H9 (cell line): ENCODE data around the gene IGF2. TPM values are rescaled to one million over a fixed set of nuclear protein-coding genes. Genes with fewer than 3 reads are reported as not detected.

Experiments
- DNase-seq: peaks from one replicate; pipeline ENCODE4 v3.0.0-alpha.2; 2017
- H2AFZ ChIP-seq: one replicate; pipeline ENCODE4 v1.6.1; 2013; ENCODE audit warnings: mild to moderate bottlenecking, low read length, control low read depth, moderate library complexity
- H2AK5ac ChIP-seq: 2 replicates; pipeline ENCODE4 v1.6.1; 2013; ENCODE audit warnings: low read length, control low read depth, mixed read lengths; ENCODE audit not compliant: insufficient read length
- H2BK120ac ChIP-seq: one replicate; pipeline ENCODE4 v1.6.1; 2013; ENCODE audit warnings: low read depth, mild to moderate bottlenecking, low read length, control low read depth, inconsistent platforms; ENCODE audit not compliant: poor library complexity, severe bottlenecking
- H2BK12ac ChIP-seq: 2 replicates; pipeline ENCODE4 v1.6.1; 2013; ENCODE audit warnings: low read length, control low read depth, mixed read lengths, low read depth; ENCODE audit not compliant: insufficient read length
- H2BK15ac ChIP-seq: 2 replicates; pipeline ENCODE4 v1.6.1; 2013; ENCODE audit warnings: low read depth, low read length, control low read depth
- H2BK20ac ChIP-seq: one replicate; pipeline ENCODE4 v1.6.1; 2013; ENCODE audit warnings: low read depth, mild to moderate bottlenecking, low read length, control low read depth, inconsistent platforms; ENCODE audit not compliant: poor library complexity, severe bottlenecking
- H2BK5ac ChIP-seq: 2 replicates; pipeline ENCODE4 v1.6.1; 2013; ENCODE audit warnings: low read length, control low read depth, mixed read lengths; ENCODE audit not compliant: insufficient read length
- H3K14ac ChIP-seq: 2 replicates; pipeline ENCODE4 v1.6.1; 2013; ENCODE audit warnings: low read length, control low read depth; ENCODE audit not compliant: insufficient read depth
- H3K18ac ChIP-seq: 2 replicates; pipeline ENCODE4 v1.6.1; 2013; ENCODE audit warnings: low read depth, mild to moderate bottlenecking, mixed read lengths, low read length, control low read depth; ENCODE audit not compliant: insufficient read length
- H3K23ac ChIP-seq: 2 replicates; pipeline ENCODE4 v1.6.1; 2013; ENCODE audit warnings: low read length, control low read depth, mixed read lengths, low read depth; ENCODE audit not compliant: insufficient read length
- H3K23me2 ChIP-seq: 2 replicates; pipeline ENCODE4 v1.6.1; 2013; ENCODE audit warnings: low read depth, mild to moderate bottlenecking, mixed read lengths, low read length, control low read depth; ENCODE audit not compliant: insufficient read length, poor library complexity, severe bottlenecking
- H3K27ac ChIP-seq: 2 replicates; pipeline ENCODE4 v1.5.1; 2013; ENCODE audit warnings: low read length, control low read depth, mixed read lengths, low read depth; ENCODE audit not compliant: insufficient read length
- H3K27me3 ChIP-seq: 2 replicates; pipeline ENCODE4 v1.6.1; 2013; ENCODE audit warnings: low read length, control low read depth, inconsistent platforms; ENCODE audit not compliant: insufficient read depth
- H3K4ac ChIP-seq: 2 replicates; pipeline ENCODE4 v1.6.1; 2013; ENCODE audit warnings: low read depth, mild to moderate bottlenecking, control low read depth, inconsistent platforms, low read length, moderate library complexity
- H3K4me1 ChIP-seq: 2 replicates; pipeline ENCODE4 v1.6.1; 2013; ENCODE audit warnings: low read length, control low read depth, inconsistent platforms; ENCODE audit not compliant: insufficient read depth
- H3K4me2 ChIP-seq: 2 replicates; pipeline ENCODE4 v1.6.1; 2013; ENCODE audit warnings: low read length, control low read depth, mixed read lengths; ENCODE audit not compliant: insufficient read length, insufficient read depth
- H3K56ac ChIP-seq: 2 replicates; pipeline ENCODE4 v1.6.1; 2013; ENCODE audit warnings: low read depth, mild to moderate bottlenecking, mixed read lengths, low read length, control low read depth; ENCODE audit not compliant: insufficient read length
- H3K79me1 ChIP-seq: 2 replicates; pipeline ENCODE4 v1.6.1; 2013; ENCODE audit warnings: low read depth, mild to moderate bottlenecking, moderate library complexity, low read length, control low read depth, inconsistent platforms; ENCODE audit not compliant: insufficient read depth, poor library complexity, severe bottlenecking
- H3K79me2 ChIP-seq: 2 replicates; pipeline ENCODE4 v1.6.1; 2013; ENCODE audit warnings: low read length, control low read depth, inconsistent platforms; ENCODE audit not compliant: insufficient read depth
- H3K9ac ChIP-seq: 2 replicates; pipeline ENCODE4 v1.6.1; 2013; ENCODE audit warnings: low read length, control low read depth, mixed read lengths; ENCODE audit not compliant: insufficient read length; ENCODE audit errors: extremely low read depth
- H3K9me3 ChIP-seq: one replicate; pipeline ENCODE4 v1.6.1; 2013; ENCODE audit warnings: low read depth, low read length, inconsistent platforms; ENCODE audit not compliant: control insufficient read depth
- H3T11ph ChIP-seq: one replicate; pipeline ENCODE4 v1.6.1; 2013; ENCODE audit warnings: mild to moderate bottlenecking, low read length, control low read depth, inconsistent platforms
- H4K20me1 ChIP-seq: one replicate; pipeline ENCODE4 v1.6.1; 2013; ENCODE audit not compliant: control insufficient read depth, insufficient read length, insufficient read depth
- H4K5ac ChIP-seq: 2 replicates; pipeline ENCODE4 v1.6.1; 2013; ENCODE audit warnings: low read depth, mild to moderate bottlenecking, mixed read lengths, low read length, control low read depth; ENCODE audit not compliant: insufficient read length
- H4K8ac ChIP-seq: replicated peaks from 2 replicates; pipeline ENCODE4 v1.6.1; 2013; ENCODE audit warnings: low read length, control low read depth, mixed read lengths, low read depth; ENCODE audit not compliant: insufficient read length
- H4K91ac ChIP-seq: 2 replicates; pipeline ENCODE4 v1.6.1; 2013; ENCODE audit warnings: low read depth, mild to moderate bottlenecking, moderate library complexity, mixed read lengths, low read length, control low read depth; ENCODE audit not compliant: insufficient read length
- H3K27ac Mint-ChIP-seq, 3 experiments: 2 replicates in 2 of 3; 3 replicates in 1 of 3; pipeline ENCODE4 v1.8.0; 2020 to 2021; ENCODE audit warnings: mixed read lengths in 3 of 3, mild to moderate bottlenecking in 1 of 3, moderate library complexity in 1 of 3
- H3K27me3 Mint-ChIP-seq: 2 replicates; pipeline ENCODE4 v1.8.0; 2021; ENCODE audit warnings: low read depth, mild to moderate bottlenecking, moderate library complexity, mixed read lengths
- H3K36me3 Mint-ChIP-seq, 3 experiments: 2 replicates in 2 of 3; 3 replicates in 1 of 3; pipeline ENCODE4 v1.8.0; 2020 to 2021; ENCODE audit warnings: low read depth in 3 of 3, mixed read lengths in 3 of 3; ENCODE audit not compliant: insufficient read depth in 1 of 3
- H3K4me1 Mint-ChIP-seq, 2 experiments: 2 replicates each; pipeline ENCODE4 v1.8.0; 2020; ENCODE audit warnings: mixed read lengths in 2 of 2
- H3K4me3 Mint-ChIP-seq, 2 experiments: 2 replicates in 1 of 2; 3 replicates in 1 of 2; pipeline ENCODE4 v1.8.0; 2020 to 2021; ENCODE audit warnings: mild to moderate bottlenecking in 2 of 2, mixed read lengths in 2 of 2, moderate library complexity in 1 of 2
- H3K9me3 Mint-ChIP-seq, 2 experiments: 2 replicates in 1 of 2; 3 replicates in 1 of 2; pipeline ENCODE4 v1.8.0; 2020; ENCODE audit warnings: mild to moderate bottlenecking in 2 of 2, mixed read lengths in 2 of 2, moderate library complexity in 1 of 2
- WGBS: extraction: QIAGEN DNeasy Blood & Tissue Kit; methylation state at CpG from one replicate; pipeline ENCODE4 v1.1.7; 2013; ENCODE audit warnings: missing lambda C conversion rate, low lambda C conversion rate, mixed read lengths; ENCODE audit not compliant: insufficient read length; ENCODE audit errors: extremely low coverage; 5-methylcytosine and 5-hydroxymethylcytosine counted together
- total RNA-seq: library from RNA; stranded (reverse); gene quantifications from 2 replicates; pipeline ENCODE4 v1.2.1, GENCODE V29; 2021
- TF ChIP-seq, protein P1 (sequence below): fragments of 200-600 bp; sonication (generic); conservative IDR thresholded peaks from 3 replicates; pipeline ENCODE4 v1.8.0; 2021; ENCODE audit warnings: antibody characterized with exemption, mild to moderate bottlenecking

Gene IGF2
- total RNA-seq, 1 experiment from 2014 or later: 2.8 TPM

DNA sequence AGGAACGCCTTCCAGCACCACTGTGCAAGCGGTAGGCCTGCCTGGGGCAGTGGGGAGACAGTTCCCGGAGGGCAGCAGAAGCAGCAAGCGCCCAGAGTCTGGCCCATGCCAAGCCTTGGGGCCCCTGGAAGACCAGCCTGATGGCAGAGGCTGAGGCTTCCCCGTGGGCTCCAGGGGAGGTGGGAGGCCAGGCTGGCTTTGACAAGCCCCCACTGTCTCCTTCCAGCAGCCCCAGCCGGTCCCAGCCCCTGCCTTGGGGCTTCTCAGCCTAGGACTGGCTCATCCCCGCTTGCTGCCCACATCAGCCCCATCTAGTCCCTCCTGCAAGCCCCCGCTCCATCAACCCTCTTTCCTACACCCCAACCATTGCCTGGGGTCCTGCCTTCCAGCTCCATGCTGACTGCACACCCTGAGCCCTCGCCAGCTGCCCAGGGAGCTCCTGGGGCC lies 46.7 kb downstream of the IGF2 start:
- H3K23me2 ChIP-seq: no peaks in the 10 kb centered on the region
- H3K27ac Mint-ChIP-seq: peak overlapping the region in 1 of 3 experiments; percentile 86; a peak in 1 of 7 replicates
- no peak overlapping the region; the same call in 1 of the 2 replicates for H3K14ac ChIP-seq
- H2AK5ac ChIP-seq: no peak overlapping the region
- H2BK12ac ChIP-seq: no peak overlapping the region
- no peaks in the 10 kb centered on the region for H3K9me3 ChIP-seq
- no peak overlapping the region for H2AFZ ChIP-seq
- no peak overlapping the region for H4K5ac ChIP-seq
- peaks cover 0 to 4% (median 0%) of the 10 kb centered on the region in 3 experiments; a peak in 3 of 7 replicates for H3K36me3 Mint-ChIP-seq
- no peak overlapping the region for H3K18ac ChIP-seq
- no peak overlapping the region for H2BK120ac ChIP-seq
- H3K4me1 ChIP-seq: no peaks in the 10 kb centered on the region
- no peak for DNase-seq
- H4K91ac ChIP-seq: no peak overlapping the region
- no peak overlapping the region for H3K27ac ChIP-seq
- TF ChIP-seq, protein P1, sequence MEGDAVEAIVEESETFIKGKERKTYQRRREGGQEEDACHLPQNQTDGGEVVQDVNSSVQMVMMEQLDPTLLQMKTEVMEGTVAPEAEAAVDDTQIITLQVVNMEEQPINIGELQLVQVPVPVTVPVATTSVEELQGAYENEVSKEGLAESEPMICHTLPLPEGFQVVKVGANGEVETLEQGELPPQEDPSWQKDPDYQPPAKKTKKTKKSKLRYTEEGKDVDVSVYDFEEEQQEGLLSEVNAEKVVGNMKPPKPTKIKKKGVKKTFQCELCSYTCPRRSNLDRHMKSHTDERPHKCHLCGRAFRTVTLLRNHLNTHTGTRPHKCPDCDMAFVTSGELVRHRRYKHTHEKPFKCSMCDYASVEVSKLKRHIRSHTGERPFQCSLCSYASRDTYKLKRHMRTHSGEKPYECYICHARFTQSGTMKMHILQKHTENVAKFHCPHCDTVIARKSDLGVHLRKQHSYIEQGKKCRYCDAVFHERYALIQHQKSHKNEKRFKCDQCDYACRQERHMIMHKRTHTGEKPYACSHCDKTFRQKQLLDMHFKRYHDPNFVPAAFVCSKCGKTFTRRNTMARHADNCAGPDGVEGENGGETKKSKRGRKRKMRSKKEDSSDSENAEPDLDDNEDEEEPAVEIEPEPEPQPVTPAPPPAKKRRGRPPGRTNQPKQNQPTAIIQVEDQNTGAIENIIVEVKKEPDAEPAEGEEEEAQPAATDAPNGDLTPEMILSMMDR: no peak
- no peak overlapping the region for H3K4me2 ChIP-seq
- no peak overlapping the region for H3K4ac ChIP-seq
- H3K79me2 ChIP-seq: no peaks in the 10 kb centered on the region
- no peak overlapping the region for H2BK20ac ChIP-seq
- peaks cover 31% of the 10 kb centered on the region for H3K27me3 Mint-ChIP-seq
- no peak overlapping the region for H3K9ac ChIP-seq
- no peak overlapping the region for H3K4me3 Mint-ChIP-seq
- H3K56ac ChIP-seq: no peak overlapping the region
- no peaks in the 10 kb centered on the region; a peak in 1 of 5 replicates for H3K9me3 Mint-ChIP-seq
- H3K27me3 ChIP-seq: no peaks in the 10 kb centered on the region
- peaks cover 6 to 17% of the 10 kb centered on the region in 2 experiments for H3K4me1 Mint-ChIP-seq
- H4K8ac ChIP-seq: no peak overlapping the region
- no peak overlapping the region for H3T11ph ChIP-seq
- no peak overlapping the region for H2BK15ac ChIP-seq
- H3K23ac ChIP-seq: no peak overlapping the region
- no peaks in the 10 kb centered on the region for H3K79me1 ChIP-seq
- no CpG with 5 or more reads among the region's 9 CpGs for WGBS
- no peaks in the 10 kb centered on the region for H4K20me1 ChIP-seq
- no peak overlapping the region for H2BK5ac ChIP-seq
